Neural crest cell (in vitro differentiated cells): ENCODE results near the gene SLC25A21. TPM values are rescaled to one million over a fixed set of nuclear protein-coding genes. Genes with fewer than 3 reads are reported as not detected.

ENCODE experiments used
- DNase-seq: peaks from one replicate; pipeline ENCODE4 v3.0.0; 2021; ENCODE audit warnings: low read depth, mixed read lengths, low spot score
- H3K27ac Mint-ChIP-seq: one replicate; pipeline ENCODE4 v1.8.0; 2021; ENCODE audit warnings: mild to moderate bottlenecking, mixed read lengths; ENCODE audit not compliant: unreplicated experiment
- H3K27me3 Mint-ChIP-seq: 2 replicates; pipeline ENCODE4 v1.8.0; 2021; ENCODE audit warnings: low read depth, mild to moderate bottlenecking, mixed read lengths
- H3K36me3 Mint-ChIP-seq: 2 replicates; pipeline ENCODE4 v1.8.0; 2021; ENCODE audit warnings: low read depth, mild to moderate bottlenecking, mixed read lengths
- H3K4me1 Mint-ChIP-seq: 2 replicates; pipeline ENCODE4 v1.8.0; 2021; ENCODE audit warnings: mixed read lengths
- H3K4me3 Mint-ChIP-seq: one replicate; pipeline ENCODE4 v1.8.0; 2021; ENCODE audit warnings: mild to moderate bottlenecking, mixed read lengths
- H3K9me3 Mint-ChIP-seq: 2 replicates; pipeline ENCODE4 v1.8.0; 2021; ENCODE audit warnings: mixed read lengths
- CTCF ChIP-seq: fragments of 200-600 bp; sonication (generic); conservative IDR thresholded peaks from 2 replicates; pipeline ENCODE4 v1.5.0; 2021; ENCODE audit warnings: antibody characterized with exemption, mild to moderate bottlenecking
- total RNA-seq: library from RNA; stranded (reverse); gene quantifications from 2 replicates; pipeline ENCODE4 v1.2.1, GENCODE V29; 2021

The SLC25A21 gene
- total RNA-seq, 1 donor from 2014 or later, result 2.2 TPM

- Mint-ChIP-seq H3K4me3 (no peak overlapping the region), H3K36me3 (no peaks in the 10 kb centered on the region), H3K9me3 (no peaks in the 10 kb centered on the region), H3K27ac (no peak overlapping the region), H3K27me3 (peaks cover 83% of the 10 kb centered on the region), H3K4me1 (peaks cover 6% of the 10 kb centered on the region)
- DNase-seq, result no peak
- no peak for TF ChIP-seq CTCF
Observed at GRCh38 chr14:36676236-36676635, 496.2 kb downstream of the SLC25A21 start.

- no peak for TF ChIP-seq CTCF
- Mint-ChIP-seq H3K27ac (no peak overlapping the region), H3K4me3 (no peak overlapping the region), H3K9me3 (no peaks in the 10 kb centered on the region), H3K4me1 (peaks cover 6% of the 10 kb centered on the region), H3K36me3 (no peaks in the 10 kb centered on the region), H3K27me3 (peaks cover 87% of the 10 kb centered on the region)
- no peak for DNase-seq
Observed at GRCh38 chr14:36675581-36675980, 496.8 kb downstream of the SLC25A21 start.

- H3K27me3 Mint-ChIP-seq, result peaks cover 93% of the 10 kb centered on the region
- peaks cover 6% of the 10 kb centered on the region for H3K4me1 Mint-ChIP-seq
Observed at GRCh38 chr14:36674659-36675058, 497.7 kb downstream of the SLC25A21 start.

GRCh38 chr14:36672095-36672494 lies 500.3 kb downstream of the SLC25A21 start:
- TF ChIP-seq CTCF, result no peak
- H3K36me3 Mint-ChIP-seq, result no peaks in the 10 kb centered on the region
- no peak for DNase-seq
- H3K4me1 Mint-ChIP-seq, result peaks cover 6% of the 10 kb centered on the region
- H3K4me3 Mint-ChIP-seq, result no peak overlapping the region
- no peak overlapping the region for H3K27ac Mint-ChIP-seq
- no peaks in the 10 kb centered on the region for H3K9me3 Mint-ChIP-seq
- H3K27me3 Mint-ChIP-seq, result peaks cover 94% of the 10 kb centered on the region

More at GRCh38 chr14:36674659-36675058, 497.7 kb downstream of the SLC25A21 start:
- TF ChIP-seq CTCF, result no peak
- no peaks in the 10 kb centered on the region for H3K9me3 Mint-ChIP-seq
- no peak for DNase-seq
- no peak overlapping the region for H3K4me3 Mint-ChIP-seq
- H3K27ac Mint-ChIP-seq, result no peak overlapping the region
- no peaks in the 10 kb centered on the region for H3K36me3 Mint-ChIP-seq

GRCh38 chr14:36671149-36671548 lies 501.3 kb downstream of the SLC25A21 start:
- Mint-ChIP-seq H3K9me3 (no peaks in the 10 kb centered on the region), H3K27me3 (peaks cover 92% of the 10 kb centered on the region), H3K4me1 (peaks cover 2% of the 10 kb centered on the region)

More at GRCh38 chr14:36671149-36671548, 501.3 kb downstream of the SLC25A21 start:
- no peak for DNase-seq
- no peak overlapping the region for H3K4me3 Mint-ChIP-seq
- no peaks in the 10 kb centered on the region for H3K36me3 Mint-ChIP-seq
- H3K27ac Mint-ChIP-seq, result no peak overlapping the region
- no peak for TF ChIP-seq CTCF
